ENCODE results near the gene CSN2.
A peak's percentile ranks its signal among the peaks of the same experiment; 100 is the strongest.
"Not testable (repeated sequence)": the region's sequence is repeated elsewhere in the genome, so short reads cannot be mapped to it uniquely, and the experiment has no call there.

The CSN2 gene, protein sequence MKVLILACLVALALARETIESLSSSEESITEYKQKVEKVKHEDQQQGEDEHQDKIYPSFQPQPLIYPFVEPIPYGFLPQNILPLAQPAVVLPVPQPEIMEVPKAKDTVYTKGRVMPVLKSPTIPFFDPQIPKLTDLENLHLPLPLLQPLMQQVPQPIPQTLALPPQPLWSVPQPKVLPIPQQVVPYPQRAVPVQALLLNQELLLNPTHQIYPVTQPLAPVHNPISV
- long read RNA-seq, donor 1: 0 reads
- long read RNA-seq, donor 2: 0 reads
- long read RNA-seq, donor 3: 0 reads
- long read RNA-seq, donor 4: 0 reads
- long read RNA-seq, donor 5: 0 reads
- long read RNA-seq, donor 6: 0 reads
- long read RNA-seq, donor 7: 0 reads
- long read RNA-seq, donor 8: 0 reads

- no peak for DNase-seq
Measured at GRCh38 chr4:69965628-69966027, at the start of gene CSN2. Gene CSN2 (minus strand): TSS chr4:69965728. CDS start chr4:69960995, 4,733 bp downstream.

GRCh38 chr4:70008771-70009170 is 43.2 kb upstream of the CSN2 start:
- no peak for DNase-seq

DNA sequence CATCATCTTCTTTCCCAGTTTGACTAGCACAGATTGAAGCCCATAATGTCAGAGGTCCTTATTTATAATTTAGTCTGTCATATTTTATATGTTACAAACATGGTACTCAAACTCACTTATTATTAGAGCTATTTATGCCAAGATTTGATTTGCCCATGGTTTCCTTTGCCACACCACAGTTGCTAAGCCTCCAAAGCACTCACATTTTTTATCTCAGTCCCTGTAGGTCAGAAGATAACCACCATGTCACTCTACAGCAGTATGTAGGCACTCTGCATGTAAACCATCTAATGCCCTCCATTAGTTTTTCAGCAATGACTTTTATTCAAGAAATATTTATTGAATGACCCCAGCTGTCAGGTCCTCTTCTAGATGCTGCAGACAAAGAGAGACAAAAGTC is 37.0 kb upstream of the CSN2 start:
- no peak for DNase-seq

DNA sequence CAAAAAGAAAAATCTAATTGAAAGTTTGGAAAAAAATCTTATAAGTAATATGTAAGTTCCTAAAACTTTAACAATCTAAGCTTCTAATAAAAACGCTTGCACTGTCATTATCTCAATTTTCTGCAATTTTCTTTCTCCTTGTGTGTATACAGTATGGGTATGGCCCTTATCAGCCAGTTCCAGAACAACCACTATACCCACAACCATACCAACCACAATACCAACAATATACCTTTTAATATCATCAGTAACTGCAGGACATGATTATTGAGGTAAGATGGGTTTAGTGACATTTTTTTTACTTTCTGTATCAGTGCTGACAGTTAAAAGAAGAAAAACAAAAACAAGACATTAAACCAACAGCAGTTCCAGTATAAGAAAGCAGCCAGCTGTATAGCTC is 35.2 kb upstream of the CSN2 start:
- DNase-seq: no peak

DNA sequence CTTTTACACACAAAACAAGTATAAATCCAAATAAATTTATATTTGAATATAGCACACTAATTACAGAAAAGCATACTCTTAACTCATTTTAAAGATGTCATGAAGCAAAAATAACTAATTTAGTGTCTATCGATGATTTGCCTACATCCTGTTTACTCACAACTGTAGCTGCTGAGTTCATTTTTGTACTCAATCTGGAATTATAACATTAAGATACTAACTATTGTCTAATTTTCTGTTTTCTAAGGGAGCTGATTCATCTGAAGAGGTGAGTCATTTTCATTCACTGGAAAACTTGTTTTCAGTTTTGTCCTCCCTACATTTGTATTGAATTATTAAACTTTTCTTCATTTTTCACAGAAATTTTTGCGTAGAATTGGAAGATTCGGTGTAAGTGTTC is 33.9 kb upstream of the CSN2 start:
- DNase-seq: no peak

DNA sequence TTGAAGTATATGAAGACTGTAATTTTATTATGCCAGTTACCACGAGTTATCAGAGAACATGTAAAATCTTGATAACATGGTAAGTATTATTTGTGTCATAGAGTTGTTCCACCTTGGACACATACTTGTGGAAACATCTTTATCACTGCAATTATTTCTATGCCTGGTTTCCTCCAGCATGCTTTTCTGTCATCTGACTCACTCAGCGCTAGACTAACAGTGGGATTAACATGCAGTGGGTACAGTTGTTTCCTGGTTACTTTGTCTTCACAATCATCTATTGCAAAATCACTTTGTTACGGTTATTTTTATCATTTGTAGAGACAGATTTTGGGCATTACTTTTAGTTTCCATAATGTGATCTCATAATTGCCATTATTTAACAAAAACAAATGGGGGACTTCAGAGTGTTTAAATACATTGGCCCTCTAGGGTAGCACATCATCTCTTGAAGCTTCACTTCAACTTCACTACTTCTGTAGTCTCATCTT is 30.0 kb upstream of the CSN2 start, which contains the start of gene STATH:
STATH (plus strand) TSS at position 441 of the 491 bp plus-strand sequence. CDS start 2,472 bp downstream, outside the sequence.
- no peak for DNase-seq

- no peak for DNase-seq
Measured at GRCh38 chr4:69994782-69995181, 29.3 kb upstream of the CSN2 start.

GRCh38 chr4:69991016-69991415 is 25.5 kb upstream of the CSN2 start:
- DNase-seq: no peak

DNA sequence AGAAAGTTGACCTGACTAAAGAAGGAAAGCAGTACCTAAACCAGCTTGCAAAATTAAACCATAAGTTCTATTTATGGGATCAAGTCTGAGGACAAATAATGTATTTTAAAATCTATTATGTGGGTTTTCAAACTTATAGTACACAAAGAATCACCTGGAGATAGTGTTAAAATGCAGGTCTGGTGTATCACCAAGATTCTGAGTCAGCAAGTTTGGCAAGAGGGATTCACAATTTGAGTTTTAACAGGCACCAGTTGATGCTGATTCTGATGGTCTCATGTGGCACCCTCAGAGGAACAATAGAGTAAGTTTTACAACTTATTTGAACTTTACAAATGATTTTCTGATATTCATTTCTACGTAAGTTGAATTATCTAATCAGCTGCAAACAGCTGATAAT is 21.1 kb upstream of the CSN2 start:
- DNase-seq: no peak

DNA sequence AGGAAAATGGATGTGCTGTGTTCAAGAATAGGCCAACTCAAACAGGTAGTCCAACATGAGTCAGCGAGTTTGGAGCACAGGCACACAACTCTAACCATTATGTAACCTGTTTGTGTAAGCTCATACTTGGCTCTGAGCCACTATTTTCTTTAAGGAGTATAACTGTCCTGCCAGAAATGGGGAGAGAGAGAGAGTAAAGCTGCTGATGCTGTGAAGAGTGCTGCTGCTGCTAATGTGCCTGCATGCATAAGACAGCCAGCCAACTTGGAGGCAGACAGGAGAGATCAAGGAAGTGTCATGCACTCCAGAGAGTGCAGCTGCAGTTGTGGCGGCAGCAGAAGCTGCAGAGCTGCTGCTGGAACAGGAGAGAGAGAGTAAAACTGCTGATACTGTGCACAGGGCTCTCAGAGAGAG is 18.5 kb upstream of the CSN2 start:
- DNase-seq: peak; percentile 8

GRCh38 chr4:69977582-69977981 is 12.1 kb upstream of the CSN2 start:
- DNase-seq: no peak

GRCh38 chr4:69974631-69975030 is 9.1 kb upstream of the CSN2 start:
- no peak for DNase-seq

DNA sequence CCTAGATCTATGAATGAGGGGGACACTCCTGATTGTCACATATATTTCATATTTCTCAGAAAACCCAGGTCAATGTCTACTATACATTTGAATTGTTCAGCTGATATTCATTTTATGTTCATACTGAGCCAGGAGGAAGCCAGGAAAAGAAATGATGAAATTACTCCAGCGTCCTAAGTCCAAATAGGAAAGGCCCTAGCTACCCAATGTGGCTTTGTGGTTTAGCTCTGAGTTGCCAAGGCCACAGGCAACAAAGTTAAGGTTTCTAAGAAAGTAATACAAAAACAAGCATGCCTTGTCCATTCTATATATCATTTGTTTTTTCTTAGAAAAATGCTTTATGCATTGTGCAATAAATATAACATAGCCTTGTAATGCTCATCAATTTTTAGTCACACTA is 4.5 kb upstream of the CSN2 start:
- DNase-seq: no peak

DNA sequence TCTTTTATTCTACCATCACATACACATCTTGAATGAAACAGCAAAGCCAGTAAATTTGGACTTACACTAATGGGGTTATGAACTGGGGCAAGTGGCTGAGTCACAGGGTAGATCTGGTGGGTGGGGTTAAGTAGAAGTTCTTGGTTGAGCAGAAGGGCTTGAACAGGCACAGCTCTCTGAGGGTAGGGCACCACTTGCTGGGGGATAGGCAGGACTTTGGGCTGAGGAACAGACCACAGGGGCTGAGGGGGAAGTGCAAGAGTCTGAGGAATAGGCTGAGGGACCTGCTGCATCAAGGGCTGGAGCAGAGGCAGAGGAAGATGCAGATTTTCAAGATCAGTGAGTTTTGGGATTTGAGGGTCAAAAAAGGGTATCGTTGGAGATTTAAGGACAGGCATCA is 8.3 kb downstream of the CSN2 start:
- DNase-seq: no peak

DNA sequence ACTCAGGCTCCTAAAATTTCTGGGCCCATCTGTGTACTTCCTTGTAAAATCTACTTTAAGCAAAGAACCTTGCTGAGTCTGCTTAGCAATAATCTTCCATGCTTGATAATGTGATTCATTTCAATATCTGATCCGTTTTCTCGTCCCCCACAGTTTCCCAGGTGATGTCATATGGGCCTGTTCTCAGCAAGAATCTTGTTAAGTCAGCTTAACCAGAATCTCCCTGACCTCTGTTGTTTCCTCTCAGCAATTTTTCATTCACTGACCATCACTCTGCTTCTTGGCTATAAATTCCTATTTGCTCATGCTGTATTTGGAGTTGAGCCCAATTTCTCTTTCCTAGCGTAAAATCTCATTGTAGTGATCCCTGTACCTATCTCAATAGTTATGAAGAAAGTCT is 13.9 kb downstream of the CSN2 start:
- DNase-seq: no peak

DNA sequence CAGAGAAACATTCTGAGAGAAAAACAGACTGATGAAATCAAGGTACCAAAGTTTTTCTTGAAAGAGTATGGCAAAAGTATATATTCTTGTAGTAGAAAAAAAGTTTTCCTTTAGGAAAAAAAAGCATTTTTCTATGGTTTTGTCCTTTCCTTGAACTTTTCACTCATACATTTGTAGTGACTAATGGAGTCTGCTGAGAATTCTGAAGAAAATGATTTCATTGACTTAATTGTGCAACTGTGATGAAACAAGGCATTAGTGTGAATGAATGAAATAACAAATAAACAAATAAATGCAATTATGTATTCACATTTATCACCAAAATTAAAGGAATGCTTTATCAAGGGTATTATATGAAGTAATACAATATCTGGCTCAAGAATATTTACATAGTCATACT is 29.0 kb downstream of the CSN2 start:
- DNase-seq: no peak

- DNase-seq: no peak
Measured at GRCh38 chr4:69934150-69934549, 31.4 kb downstream of the CSN2 start.

- DNase-seq: no peak
Measured at GRCh38 chr4:69930768-69931167, 34.8 kb downstream of the CSN2 start, which contains the start of gene CSN1S1. Gene CSN1S1 (plus strand): TSS chr4:69931068. CDS start chr4:69932556, 1,488 bp downstream.

DNA sequence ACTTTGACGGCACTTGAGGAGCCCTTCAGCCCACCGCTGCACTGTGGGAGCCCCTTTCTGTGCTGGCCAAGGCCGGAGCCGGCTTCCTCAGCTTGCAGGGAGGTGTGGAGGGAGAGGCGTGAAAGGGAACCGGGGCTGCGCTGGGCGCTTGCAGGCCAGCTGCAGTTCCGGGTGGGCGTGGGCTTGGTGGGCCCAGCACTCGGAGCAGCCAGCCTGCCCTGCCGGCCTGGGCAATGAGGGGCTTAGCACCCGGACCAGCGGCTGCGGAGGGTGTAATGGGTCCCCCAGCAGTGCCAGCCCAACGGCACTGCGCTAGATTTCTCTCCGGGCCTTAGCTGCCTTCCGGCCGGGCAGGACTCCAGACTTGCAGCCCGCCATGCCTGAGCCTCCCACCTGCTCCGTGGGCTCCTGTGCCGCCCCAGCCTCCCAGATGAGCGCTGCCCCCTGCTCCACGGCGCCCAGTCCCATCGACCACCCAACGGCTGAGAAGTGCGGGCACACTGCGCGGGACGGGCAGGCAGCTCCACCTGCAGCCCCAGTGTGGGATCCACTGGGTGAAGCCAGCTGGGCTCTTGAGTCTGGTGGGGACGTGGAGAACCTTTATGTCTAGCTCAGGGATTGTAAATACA is 41.6 kb downstream of the CSN2 start:
- not testable (repeated sequence) for DNase-seq

DNA sequence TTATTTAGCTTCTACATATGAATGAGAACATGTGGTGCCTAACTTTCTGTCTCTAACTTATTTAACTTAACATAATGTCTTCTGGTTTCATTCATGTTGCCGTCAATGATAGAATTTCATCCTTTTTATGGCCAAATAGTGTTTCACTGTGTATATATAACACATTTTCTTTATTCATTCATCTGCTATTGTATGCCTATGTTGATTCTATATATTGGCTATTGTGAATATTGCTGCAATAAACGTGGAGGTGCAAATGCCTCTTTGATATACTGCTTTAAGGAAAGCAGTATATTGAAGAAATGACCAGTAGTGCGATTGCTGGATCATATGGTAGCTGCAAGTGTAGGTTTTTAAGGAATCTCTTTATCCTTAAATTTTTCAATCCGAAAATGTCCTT is 44.7 kb downstream of the CSN2 start:
- DNase-seq: no peak

- DNase-seq: no peak
Measured at GRCh38 chr4:69910016-69910782, 55.3 kb downstream of the CSN2 start.

GRCh38 chr4:69909195-69909594 is 56.3 kb downstream of the CSN2 start:
- no peak for DNase-seq

DNA sequence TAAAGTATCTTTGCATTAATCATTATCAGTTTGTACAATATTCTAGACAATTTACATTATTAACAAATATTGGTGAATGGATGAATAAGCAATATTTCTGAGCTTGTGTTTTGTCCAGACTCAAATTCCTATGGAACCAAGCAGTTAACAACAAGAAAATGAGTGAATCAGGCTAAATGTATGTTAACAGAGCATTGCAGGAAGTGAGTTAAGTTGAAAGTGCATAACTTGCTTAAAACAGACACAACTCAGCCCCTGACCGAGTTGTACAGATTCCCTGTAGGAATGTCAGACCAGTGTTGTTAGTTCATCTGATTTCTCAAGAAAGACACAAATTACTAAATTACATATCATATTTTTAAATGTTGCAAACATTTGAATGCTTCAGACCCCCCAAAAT is 58.4 kb downstream of the CSN2 start:
- no peak for DNase-seq

All from right kidney (tissue), 9 donors.